Measurements from ENCODE around the gene CD247.

- no peak for TF ChIP-seq CTCF (IDR thresholded peaks at IDR 0.05)
- no peak for TF ChIP-seq POLR2A (IDR thresholded peaks at IDR 0.05)
Measured at GRCh38 chr1:167528057-167528728, 9.9 kb upstream of the CD247 start.

All from testis (tissue), 2 donors.